GM11168 (cell line): ENCODE data around the gene RBM4B.

Experiments
- in situ Hi-C: fragments of 300-500 bp; cut with MboI; formaldehyde crosslinking; loops from one replicate; pipeline ENCODE4 v1.12.0; 2022; ENCODE audit warnings: low sequenced_read_pairs; ENCODE audit not compliant: unreplicated experiment

Gene RBM4B

DNA sequence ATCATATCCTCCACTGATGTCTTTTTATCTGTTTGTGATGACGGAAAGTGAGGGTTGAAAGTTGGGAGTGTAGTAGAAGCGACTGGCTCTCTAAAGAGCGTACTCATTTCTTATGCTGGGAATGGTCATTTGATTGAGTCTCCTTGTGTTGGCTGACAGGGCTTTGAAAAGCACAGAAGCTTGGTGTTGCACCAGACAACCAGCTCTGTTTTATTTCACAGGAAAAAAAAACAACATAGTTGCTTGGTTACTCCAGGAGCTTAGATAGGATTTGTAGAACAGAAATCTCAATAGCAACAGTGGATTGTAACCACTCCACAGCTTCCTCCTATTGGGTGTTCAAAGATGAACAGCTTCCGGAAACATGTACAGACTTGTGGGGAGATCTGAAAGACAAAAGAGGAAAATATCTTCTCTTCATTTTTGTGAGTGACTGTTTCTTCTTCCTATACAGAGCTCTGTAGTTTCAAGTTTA lies 58.6 kb downstream of the RBM4B start:
- in situ Hi-C loops: no loop called here

DNA sequence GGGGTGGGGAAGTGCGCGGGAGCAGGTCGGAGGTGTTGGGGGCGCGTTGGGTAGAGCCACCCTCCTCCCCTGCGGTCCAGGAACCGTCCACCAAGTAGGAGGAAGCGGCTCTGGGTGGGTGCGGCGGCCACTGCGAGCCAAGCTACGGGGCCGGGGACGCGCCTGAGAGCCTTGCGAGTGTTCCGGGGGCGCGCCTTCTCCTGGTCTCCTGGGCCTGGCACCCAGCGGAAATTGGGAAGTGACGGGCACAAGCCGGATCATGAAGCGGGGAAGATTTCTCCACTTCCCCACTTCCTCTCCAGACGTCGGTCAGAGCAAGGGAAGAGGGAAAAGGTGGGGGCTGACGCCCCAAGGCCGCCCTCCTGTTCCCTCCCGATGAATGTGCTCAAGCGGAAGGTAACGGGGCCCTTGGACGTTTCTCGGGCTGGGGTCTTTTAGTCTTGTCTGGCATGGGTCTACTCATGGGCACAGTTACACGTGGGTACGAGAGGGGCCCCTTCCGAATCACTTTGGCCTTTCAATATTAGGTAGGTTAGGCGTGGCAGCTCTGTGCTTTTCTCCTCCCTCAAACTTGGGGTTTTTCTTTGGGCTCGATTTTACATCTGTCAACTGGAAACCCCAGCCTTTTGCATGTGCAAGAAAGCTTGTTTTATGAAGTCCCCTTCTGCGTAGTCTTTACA lies 60.4 kb downstream of the RBM4B start:
- in situ Hi-C loops: no loop called here

DNA sequence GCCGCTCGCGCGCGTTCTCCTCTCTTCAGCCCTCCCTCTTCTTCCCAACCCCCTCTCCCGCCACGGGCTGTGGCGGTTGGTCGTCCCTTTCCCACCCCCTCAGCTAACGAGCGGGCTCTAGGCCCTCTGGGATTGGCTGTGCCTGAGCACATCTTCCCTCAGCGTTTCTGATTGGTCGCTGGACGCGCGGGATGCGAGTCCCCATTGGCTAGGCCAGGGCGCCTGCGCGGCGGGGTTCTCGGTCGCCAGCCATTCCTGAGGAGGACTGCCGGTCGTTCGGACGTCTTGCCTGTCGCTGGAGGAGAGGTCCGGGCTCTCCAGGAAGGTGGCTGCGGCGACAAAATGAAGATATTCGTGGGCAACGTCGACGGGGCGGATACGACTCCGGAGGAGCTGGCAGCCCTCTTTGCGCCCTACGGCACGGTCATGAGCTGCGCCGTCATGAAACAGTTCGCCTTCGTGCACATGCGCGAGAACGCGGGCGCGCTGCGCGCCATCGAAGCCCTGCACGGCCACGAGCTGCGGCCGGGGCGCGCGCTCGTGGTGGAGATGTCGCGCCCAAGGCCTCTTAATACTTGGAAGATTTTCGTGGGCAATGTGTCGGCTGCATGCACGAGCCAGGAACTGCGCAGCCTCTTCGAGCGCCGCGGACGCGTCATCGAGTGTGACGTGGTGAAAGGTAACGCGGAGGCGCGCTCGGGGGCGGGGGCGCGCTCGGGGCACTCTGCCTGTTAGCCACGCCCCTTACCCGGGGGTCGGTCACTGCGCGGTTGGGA lies 61.1 kb downstream of the RBM4B start, which contains the start of gene RBM14:
TSS of gene RBM14 (plus strand) at position 252 of the 776 bp plus-strand sequence. CDS start at position 343, 91 bp downstream.
- in situ Hi-C loops: no loop called here
